ENCODE measurements around the gene CDH12.
"Not testable (repeated sequence)": the region's sequence is repeated elsewhere in the genome, so short reads cannot be mapped to it uniquely, and the experiment has no call there.

CDH12 gene

GRCh38 chr5:22577006-22577405 lies 276.1 kb downstream of the CDH12 start:
- DNase-seq (ENCODE audit: low read depth in 2 of 3, low spot score in 2 of 3), result no peak

GRCh38 chr5:22572941-22573340 lies 280.2 kb downstream of the CDH12 start:
- DNase-seq (ENCODE audit: low read depth in 2 of 3, low spot score in 2 of 3), result no peak

DNA sequence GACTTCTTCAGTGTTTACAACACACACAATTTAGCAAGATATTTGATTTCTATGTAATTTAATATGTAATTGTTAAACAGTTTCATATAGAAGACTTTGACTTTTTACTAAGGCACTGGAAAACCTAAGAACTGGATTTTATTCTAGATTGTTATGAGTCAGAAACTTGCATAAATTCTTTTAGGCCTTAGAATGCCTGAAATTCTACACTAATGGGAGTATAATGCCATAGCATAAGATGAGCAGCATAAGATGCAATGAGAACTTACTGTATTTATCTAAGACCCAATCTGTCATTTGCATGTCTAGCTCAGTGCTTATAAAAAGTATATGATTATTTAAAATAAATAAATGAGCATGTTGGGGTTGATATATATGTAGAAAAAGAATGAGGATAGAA lies 285.2 kb downstream of the CDH12 start:
- DNase-seq (ENCODE audit: low read depth in 2 of 3, low spot score in 2 of 3), result no peak

GRCh38 chr5:22560147-22560546 lies 293.0 kb downstream of the CDH12 start:
- DNase-seq (ENCODE audit: low read depth in 2 of 3, low spot score in 2 of 3), result no peak

GRCh38 chr5:22557251-22557650 lies 295.9 kb downstream of the CDH12 start:
- DNase-seq (ENCODE audit: low read depth in 2 of 3, low spot score in 2 of 3), result no peak

DNA sequence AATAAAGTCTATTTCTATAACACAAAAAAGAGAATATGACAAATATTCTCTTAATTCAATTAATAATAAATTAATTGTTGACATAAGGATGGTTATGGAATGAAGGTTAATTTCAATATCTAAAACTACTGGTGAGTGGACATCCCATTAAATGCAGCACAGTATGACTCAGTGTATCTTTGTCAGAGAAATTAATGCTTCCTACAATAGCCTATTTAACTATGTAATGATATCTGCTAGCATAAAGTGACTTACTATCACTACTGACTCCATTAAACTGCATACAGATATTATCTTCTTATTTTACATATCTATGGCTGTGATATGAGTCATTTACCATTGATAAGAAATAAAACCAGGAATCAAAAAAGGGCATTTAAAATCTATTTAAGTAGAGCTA lies 298.7 kb downstream of the CDH12 start:
- DNase-seq (ENCODE audit: low read depth in 2 of 3, low spot score in 2 of 3), result no peak

DNA sequence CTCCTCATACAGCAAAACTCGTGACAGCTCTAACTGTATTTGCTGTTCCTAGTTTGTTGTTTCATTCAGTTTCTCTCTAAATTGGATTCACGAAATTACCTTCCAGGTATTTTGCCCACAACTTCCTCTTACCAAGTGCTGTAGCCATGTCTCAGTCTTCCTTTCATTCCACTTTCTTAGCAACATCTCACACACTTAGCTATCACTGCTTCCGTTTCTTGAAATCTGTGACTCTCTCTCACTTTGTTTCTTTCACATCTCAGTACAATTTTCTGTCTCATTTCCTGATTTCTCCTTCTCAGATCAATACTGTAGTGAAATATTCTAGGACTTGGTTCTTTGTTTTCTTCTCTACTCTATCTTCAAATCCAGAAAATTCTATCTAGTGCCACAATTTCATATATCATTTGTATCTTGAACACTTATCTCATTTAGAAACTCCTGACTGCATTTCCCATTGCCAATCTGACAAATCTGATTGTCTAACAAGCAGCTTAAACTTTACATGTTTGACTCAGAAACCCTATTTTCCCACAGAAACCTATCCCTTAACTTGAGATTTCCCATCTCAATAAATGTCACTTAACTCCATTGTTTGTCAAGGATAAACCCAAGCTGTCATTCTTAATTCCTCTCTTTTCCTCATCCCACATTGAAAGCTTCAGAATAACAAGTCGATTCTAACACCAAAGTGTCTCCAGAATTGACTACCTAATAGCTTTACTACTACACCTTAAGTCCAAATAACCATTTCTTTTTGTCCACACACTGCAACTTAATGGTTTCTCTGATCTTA lies 303.1 kb downstream of the CDH12 start:
- no peak for DNase-seq (ENCODE audit: low read depth in 2 of 3, low spot score in 2 of 3)

DNA sequence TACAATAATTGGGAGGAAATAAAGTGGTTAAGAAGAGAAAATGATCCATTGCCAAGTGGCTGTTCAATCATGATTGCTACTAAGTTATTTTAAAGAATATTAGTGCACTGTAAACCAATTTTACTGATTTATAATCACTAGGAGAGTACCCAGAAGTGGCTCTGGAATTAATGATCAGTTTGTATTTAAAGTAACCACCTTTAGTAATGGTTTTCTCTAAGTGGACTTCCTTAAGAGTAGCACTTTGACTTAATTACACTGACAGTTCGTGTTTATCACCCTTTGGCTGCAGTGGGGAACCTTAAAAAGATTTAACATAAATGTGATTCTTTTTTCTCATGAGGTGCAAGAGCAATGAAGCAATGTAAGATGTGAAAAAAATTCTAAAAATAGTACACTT lies 310.8 kb downstream of the CDH12 start:
- DNase-seq (ENCODE audit: low read depth in 2 of 3, low spot score in 2 of 3), result no peak

DNA sequence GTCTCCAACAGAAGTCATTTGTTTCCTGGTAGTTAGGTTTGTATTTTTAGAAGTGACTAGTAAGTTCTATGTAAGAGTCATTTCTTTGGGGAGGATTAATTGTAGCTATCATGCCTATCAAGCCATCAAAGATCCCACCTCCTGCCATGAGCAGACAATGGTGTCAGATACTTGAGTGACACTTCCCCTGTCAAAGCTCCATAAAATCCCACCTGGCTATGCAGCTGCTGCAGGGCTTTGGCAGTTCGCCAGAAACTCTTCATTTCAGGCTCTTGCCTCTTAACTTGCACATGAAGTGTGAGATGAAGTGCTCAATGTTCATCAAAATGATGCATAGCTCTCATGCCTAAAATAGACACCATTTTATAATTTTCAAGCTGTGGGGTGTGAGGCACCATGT lies 312.1 kb downstream of the CDH12 start:
- no peak for DNase-seq (ENCODE audit: low read depth in 2 of 3, low spot score in 2 of 3)

- DNase-seq (ENCODE audit: low read depth in 2 of 3, low spot score in 2 of 3), result no peak
These were observed 313.4 kb downstream of the CDH12 start for GRCh38 chr5:22539762-22540161.

DNA sequence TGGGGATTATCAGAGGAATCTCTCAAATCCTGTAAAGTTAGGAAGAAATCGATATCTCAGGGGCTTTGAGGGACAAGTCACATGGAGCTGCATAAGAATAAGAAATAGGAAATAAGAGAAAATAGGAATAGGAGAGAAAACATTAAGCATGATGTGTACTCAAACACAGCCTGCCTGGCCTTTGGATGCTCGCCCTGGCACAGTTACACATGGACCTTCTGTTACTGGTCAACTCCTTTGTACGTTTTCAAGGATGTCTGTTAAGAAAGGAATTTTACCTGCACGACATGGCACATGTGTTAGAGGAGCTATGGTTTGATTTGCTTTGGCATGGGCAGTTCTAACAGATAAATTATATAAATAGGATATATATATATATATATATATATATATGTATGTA lies 321.2 kb downstream of the CDH12 start:
- DNase-seq (ENCODE audit: low read depth in 2 of 3, low spot score in 2 of 3), result no peak

- no peak for DNase-seq (ENCODE audit: low read depth in 2 of 3, low spot score in 2 of 3)
These were observed 331.6 kb downstream of the CDH12 start for GRCh38 chr5:22521521-22521920.

- DNase-seq (ENCODE audit: low read depth in 2 of 3, low spot score in 2 of 3), result not testable (repeated sequence)
These were observed 336.6 kb downstream of the CDH12 start for GRCh38 chr5:22516497-22516896.

DNA sequence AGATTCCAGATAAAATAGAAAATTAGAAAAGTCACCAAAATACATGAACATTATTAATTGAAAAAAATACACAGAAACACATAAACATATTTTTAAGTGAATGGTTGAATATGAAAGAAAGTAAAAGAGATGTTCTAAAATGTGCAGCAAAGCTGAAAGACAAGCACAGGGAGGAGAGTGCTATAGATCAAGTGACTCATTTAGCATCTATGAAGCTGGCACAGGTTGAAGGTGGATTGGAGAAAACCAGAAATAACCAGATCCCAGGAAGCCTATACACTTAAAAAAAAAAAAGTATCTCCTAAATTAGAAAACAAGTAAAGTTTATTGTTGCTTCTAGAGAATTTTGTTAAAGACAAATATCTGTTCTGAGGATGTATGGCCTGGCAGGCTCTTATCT lies 338.9 kb downstream of the CDH12 start:
- DNase-seq (ENCODE audit: low read depth in 2 of 3, low spot score in 2 of 3), result no peak

- DNase-seq (ENCODE audit: low read depth in 2 of 3, low spot score in 2 of 3), result no peak
These were observed 347.3 kb downstream of the CDH12 start for GRCh38 chr5:22505891-22506290.

DNA sequence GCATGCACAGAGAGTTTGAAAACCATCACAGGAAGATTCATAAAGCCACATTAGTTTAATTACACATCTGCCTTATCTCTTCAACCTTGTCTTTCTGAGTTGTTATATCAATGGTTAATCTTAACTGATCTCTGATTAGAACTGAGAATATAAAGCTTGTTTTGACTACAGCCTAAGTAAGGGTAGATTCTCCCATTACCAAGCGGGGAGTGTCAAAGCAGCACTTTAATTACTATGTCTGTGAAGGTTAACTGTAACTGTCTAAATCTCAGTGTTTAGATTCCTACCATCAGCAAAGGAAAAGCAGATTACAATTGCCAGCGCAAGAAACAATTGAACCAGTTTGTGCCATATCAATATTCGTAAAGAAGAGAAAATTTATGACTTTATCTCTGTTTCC lies 348.7 kb downstream of the CDH12 start:
- no peak for DNase-seq (ENCODE audit: low read depth in 2 of 3, low spot score in 2 of 3)

GRCh38 chr5:22500556-22500955 lies 352.6 kb downstream of the CDH12 start:
- no peak for DNase-seq (ENCODE audit: low read depth in 2 of 3, low spot score in 2 of 3)

DNA sequence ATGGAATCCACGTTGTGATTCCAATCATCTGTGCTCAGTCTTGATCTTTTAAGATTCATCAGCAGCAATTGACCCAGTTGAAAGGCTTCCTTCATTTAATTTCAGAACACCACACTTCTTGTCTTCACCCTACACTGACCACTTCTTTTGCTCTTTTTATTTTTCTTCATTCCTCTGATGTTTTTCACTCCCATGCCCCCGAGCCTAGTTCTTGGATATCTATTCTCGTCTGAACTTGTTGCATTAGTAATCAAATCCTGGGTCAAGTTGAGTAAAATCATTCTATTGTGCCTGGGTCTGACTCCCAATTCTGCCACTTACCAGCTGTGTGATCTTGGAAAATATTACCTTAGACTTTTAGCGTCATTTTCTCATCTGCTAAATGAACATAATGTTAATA lies 356.5 kb downstream of the CDH12 start:
- DNase-seq (ENCODE audit: low read depth in 2 of 3, low spot score in 2 of 3), result no peak

GRCh38 chr5:22495016-22495720 lies 358.0 kb downstream of the CDH12 start:
- no peak for DNase-seq (ENCODE audit: low read depth in 2 of 3, low spot score in 2 of 3)

DNA sequence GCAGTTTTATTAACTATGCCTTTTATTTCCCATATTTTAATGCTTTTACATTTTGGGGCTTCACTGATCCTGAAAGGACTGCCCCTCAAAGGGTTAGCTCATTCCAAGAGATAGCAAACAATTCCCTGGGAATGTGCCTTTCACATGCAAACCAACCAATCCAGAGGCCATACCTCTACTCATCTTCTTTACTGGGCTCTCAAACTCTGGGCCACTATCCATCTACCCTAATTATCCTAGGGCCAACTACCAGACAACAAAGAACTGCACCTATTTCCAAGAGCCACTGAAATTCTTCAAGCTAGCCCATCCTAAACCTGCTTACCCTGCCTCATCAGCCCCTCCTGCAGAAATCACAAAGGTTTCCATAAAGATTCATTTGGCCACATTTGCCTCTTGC lies 364.7 kb downstream of the CDH12 start:
- DNase-seq (ENCODE audit: low read depth in 2 of 3, low spot score in 2 of 3), result no peak

- no peak for DNase-seq (ENCODE audit: low read depth in 2 of 3, low spot score in 2 of 3)
These were observed 372.8 kb downstream of the CDH12 start for GRCh38 chr5:22480305-22480704.

GRCh38 chr5:22473886-22474285 lies 379.3 kb downstream of the CDH12 start:
- no peak for DNase-seq (ENCODE audit: low read depth in 2 of 3, low spot score in 2 of 3)

- DNase-seq (ENCODE audit: low read depth in 2 of 3, low spot score in 2 of 3), result no peak
These were observed 382.0 kb downstream of the CDH12 start for GRCh38 chr5:22471154-22471553.
